RWPE2 (cell line): ENCODE data around the gene WDTC1.

Experiments
- ATAC-seq: fragments of 200-7000 bp; cut with Tn5 transposase; 3 replicates; pipeline ENCODE4 v1.9.1; 2021; ENCODE audit warnings: low read depth
- DNase-seq: peaks from one replicate; pipeline ENCODE4 v3.0.0-alpha.2; 2020; ENCODE audit warnings: low spot score
- H3K27ac ChIP-seq: fragments of 450-650 bp; 2 replicates; pipeline ENCODE4 v1.5.1; 2017; ENCODE audit warnings: mild to moderate bottlenecking; ENCODE audit not compliant: poor library complexity, severe bottlenecking
- H3K27me3 ChIP-seq: fragments of 250-450 bp; sonication (Bioruptor Pico); 2 replicates; pipeline ENCODE4 v1.5.1; 2021; ENCODE audit warnings: mild to moderate bottlenecking, moderate library complexity; ENCODE audit not compliant: insufficient read depth, poor library complexity, severe bottlenecking
- H3K36me3 ChIP-seq: fragments of 250-450 bp; sonication (Bioruptor Pico); 2 replicates; pipeline ENCODE4 v1.5.1; 2020; ENCODE audit warnings: low read depth, mild to moderate bottlenecking, moderate library complexity
- H3K4me1 ChIP-seq: fragments of 250-450 bp; sonication (Bioruptor Pico); 2 replicates; pipeline ENCODE4 v1.5.1; 2021; ENCODE audit warnings: mild to moderate bottlenecking, moderate library complexity; ENCODE audit not compliant: insufficient read depth, poor library complexity, severe bottlenecking
- H3K4me3 ChIP-seq: fragments of 250-450 bp; sonication (Bioruptor Pico); 2 replicates; pipeline ENCODE4 v1.5.1; 2021; ENCODE audit warnings: mild to moderate bottlenecking, moderate library complexity; ENCODE audit not compliant: severe bottlenecking
- H3K9me3 ChIP-seq: fragments of 250-450 bp; sonication (Bioruptor Pico); 2 replicates; pipeline ENCODE4 v1.5.1; 2021; ENCODE audit warnings: mild to moderate bottlenecking, moderate library complexity; ENCODE audit not compliant: severe bottlenecking
- CTCF ChIP-seq: fragments of 450-650 bp; IDR thresholded peaks from one replicate; pipeline ENCODE4 v1.5.1; 2017; ENCODE audit warnings: mild to moderate bottlenecking, moderate library complexity; ENCODE audit not compliant: poor library complexity, severe bottlenecking

Gene WDTC1

GRCh38 chr1:27301582-27302199 lies 67.3 kb downstream of the WDTC1 start:
- no peak for TF ChIP-seq CTCF
- H3K4me1 ChIP-seq: peaks cover 18% of the 10 kb centered on the region
- H3K4me3 ChIP-seq: no peak overlapping the region
- H3K9me3 ChIP-seq: no peaks in the 10 kb centered on the region
- no peak overlapping the region for H3K27ac ChIP-seq
- DNase-seq (no peak), ATAC-seq (no peak)
- H3K27me3 ChIP-seq: no peaks in the 10 kb centered on the region
- H3K36me3 ChIP-seq: peaks cover 4% of the 10 kb centered on the region; the same call in 1 of the 2 replicates

- no peak for ATAC-seq
- TF ChIP-seq CTCF: no peak
- peaks cover 18% of the 10 kb centered on the region for H3K4me1 ChIP-seq
Observed at GRCh38 chr1:27302612-27303011, 68.2 kb downstream of the WDTC1 start.

GRCh38 chr1:27303509-27303908 lies 69.1 kb downstream of the WDTC1 start:
- no peak for DNase-seq
- Histone ChIP-seq H3K4me3 (no peak overlapping the region), H3K36me3 (no peaks in the 10 kb centered on the region), H3K27me3 (no peaks in the 10 kb centered on the region), H3K27ac (no peak overlapping the region), H3K9me3 (no peaks in the 10 kb centered on the region), H3K4me1 (peaks cover 18% of the 10 kb centered on the region)
- no peak for ATAC-seq
- no peak for TF ChIP-seq CTCF

More at GRCh38 chr1:27302612-27303011, 68.2 kb downstream of the WDTC1 start:
- Histone ChIP-seq H3K27ac (no peak overlapping the region), H3K4me3 (no peak overlapping the region), H3K9me3 (no peaks in the 10 kb centered on the region), H3K36me3 (no peaks in the 10 kb centered on the region), H3K27me3 (no peaks in the 10 kb centered on the region)
- no peak for DNase-seq

- ATAC-seq: no peak
- Histone ChIP-seq H3K27me3 (no peaks in the 10 kb centered on the region), H3K27ac (no peak overlapping the region), H3K4me3 (no peak overlapping the region), H3K36me3 (no peaks in the 10 kb centered on the region), H3K4me1 (no peaks in the 10 kb centered on the region), H3K9me3 (no peaks in the 10 kb centered on the region)
- DNase-seq: no peak
- TF ChIP-seq CTCF: no peak
Observed at GRCh38 chr1:27306071-27306470, 71.6 kb downstream of the WDTC1 start.
